Muscle layer of duodenum (tissue), 2 donors: Measurements from ENCODE around the gene GRIK4.

ENCODE experiments used
- H3K27ac ChIP-seq: one replicate; pipeline ENCODE4 v1.7.0; 2013; ENCODE audit warnings: mild to moderate bottlenecking, low read length
- H3K27me3 ChIP-seq: one replicate; pipeline ENCODE4 v1.7.0; 2013; ENCODE audit warnings: low read depth, mild to moderate bottlenecking, control low read depth, low read length
- H3K36me3 ChIP-seq, 2 donors: one replicate each; pipeline ENCODE4 v1.7.0; 2013; ENCODE audit warnings: low read length in 2 of 2, control low read depth in 1 of 2, mild to moderate bottlenecking in 1 of 2; ENCODE audit not compliant: insufficient read depth in 2 of 2, control insufficient read depth in 1 of 2
- H3K4me1 ChIP-seq, 2 donors: one replicate each; pipeline ENCODE4 v1.7.0; 2013; ENCODE audit warnings: low read length in 2 of 2, mild to moderate bottlenecking in 2 of 2, control low read depth in 1 of 2, moderate library complexity in 1 of 2; ENCODE audit not compliant: insufficient read depth in 2 of 2, control insufficient read depth in 1 of 2
- H3K4me3 ChIP-seq, 2 donors: one replicate each; pipeline ENCODE4 v1.7.0; 2013; ENCODE audit warnings: low read length in 2 of 2, low read depth in 1 of 2, mild to moderate bottlenecking in 1 of 2
- H3K9me3 ChIP-seq, 2 donors: one replicate each; pipeline ENCODE4 v1.7.0; 2013; ENCODE audit warnings: low read length in 2 of 2, control low read depth in 1 of 2, mild to moderate bottlenecking in 1 of 2; ENCODE audit not compliant: control insufficient read depth in 1 of 2
- donor health status: healthy.

Gene GRIK4

GRCh38 chr11:120652705-120653335, 141.3 kb downstream of the GRIK4 start:
- Histone ChIP-seq H3K27ac (no peak overlapping the region), H3K27me3 (no peaks in the 10 kb centered on the region), H3K4me3 (no peak overlapping the region), H3K4me1 (no peaks in the 10 kb centered on the region), H3K9me3 (no peaks in the 10 kb centered on the region), H3K36me3 (no peaks in the 10 kb centered on the region)

- Histone ChIP-seq H3K36me3 (no peaks in the 10 kb centered on the region), H3K27me3 (no peaks in the 10 kb centered on the region), H3K9me3 (no peaks in the 10 kb centered on the region), H3K4me1 (no peaks in the 10 kb centered on the region), H3K27ac (no peak overlapping the region), H3K4me3 (no peak overlapping the region)
Measured at GRCh38 chr11:120655589-120655988, 144.0 kb downstream of the GRIK4 start.

GRCh38 chr11:120657306-120658070, 145.9 kb downstream of the GRIK4 start:
- Histone ChIP-seq H3K4me1 (no peaks in the 10 kb centered on the region), H3K4me3 (no peak overlapping the region), H3K9me3 (no peaks in the 10 kb centered on the region), H3K27me3 (no peaks in the 10 kb centered on the region), H3K27ac (no peak overlapping the region), H3K36me3 (no peaks in the 10 kb centered on the region)

GRCh38 chr11:120658071-120658423, 146.5 kb downstream of the GRIK4 start:
- no peaks in the 10 kb centered on the region for H3K4me1 ChIP-seq
- no peaks in the 10 kb centered on the region for H3K9me3 ChIP-seq
- no peaks in the 10 kb centered on the region for H3K27me3 ChIP-seq
- no peak overlapping the region for H3K27ac ChIP-seq
- H3K36me3 ChIP-seq, result no peaks in the 10 kb centered on the region
- H3K4me3 ChIP-seq, result no peak overlapping the region

GRCh38 chr11:120659076-120659475, 147.5 kb downstream of the GRIK4 start:
- Histone ChIP-seq H3K36me3 (no peaks in the 10 kb centered on the region), H3K4me1 (no peaks in the 10 kb centered on the region), H3K4me3 (no peak overlapping the region), H3K9me3 (no peaks in the 10 kb centered on the region), H3K27me3 (no peaks in the 10 kb centered on the region), H3K27ac (no peak overlapping the region)

- Histone ChIP-seq H3K4me3 (no peak overlapping the region), H3K27me3 (no peaks in the 10 kb centered on the region), H3K27ac (no peak overlapping the region), H3K4me1 (no peaks in the 10 kb centered on the region), H3K36me3 (no peaks in the 10 kb centered on the region), H3K9me3 (no peaks in the 10 kb centered on the region)
Measured at GRCh38 chr11:120660024-120660565, 148.5 kb downstream of the GRIK4 start.

GRCh38 chr11:120662071-120662676, 150.6 kb downstream of the GRIK4 start:
- H3K27me3 ChIP-seq, result no peaks in the 10 kb centered on the region
- no peak overlapping the region for H3K27ac ChIP-seq
- no peaks in the 10 kb centered on the region for H3K4me1 ChIP-seq
- no peaks in the 10 kb centered on the region for H3K9me3 ChIP-seq
- no peak overlapping the region for H3K4me3 ChIP-seq
- no peaks in the 10 kb centered on the region for H3K36me3 ChIP-seq

- no peaks in the 10 kb centered on the region for H3K27me3 ChIP-seq
- no peaks in the 10 kb centered on the region for H3K36me3 ChIP-seq
- no peaks in the 10 kb centered on the region for H3K9me3 ChIP-seq
- no peak overlapping the region for H3K27ac ChIP-seq
- H3K4me3 ChIP-seq, result no peak overlapping the region
- no peaks in the 10 kb centered on the region for H3K4me1 ChIP-seq
Measured at GRCh38 chr11:120663142-120663541, 151.6 kb downstream of the GRIK4 start.

- no peaks in the 10 kb centered on the region for H3K9me3 ChIP-seq
- no peaks in the 10 kb centered on the region for H3K4me1 ChIP-seq
- H3K36me3 ChIP-seq, result no peaks in the 10 kb centered on the region
- H3K4me3 ChIP-seq, result no peak overlapping the region
- no peak overlapping the region for H3K27ac ChIP-seq
- no peaks in the 10 kb centered on the region for H3K27me3 ChIP-seq
Measured at GRCh38 chr11:120666121-120666639, 154.6 kb downstream of the GRIK4 start.

GRCh38 chr11:120667281-120667680, 155.7 kb downstream of the GRIK4 start:
- Histone ChIP-seq H3K36me3 (no peaks in the 10 kb centered on the region), H3K4me1 (no peaks in the 10 kb centered on the region), H3K27ac (no peak overlapping the region), H3K4me3 (no peak overlapping the region), H3K9me3 (no peaks in the 10 kb centered on the region), H3K27me3 (no peaks in the 10 kb centered on the region)

- Histone ChIP-seq H3K36me3 (no peaks in the 10 kb centered on the region), H3K9me3 (no peaks in the 10 kb centered on the region), H3K27ac (no peak overlapping the region), H3K4me1 (no peaks in the 10 kb centered on the region), H3K27me3 (no peaks in the 10 kb centered on the region), H3K4me3 (no peak overlapping the region)
Measured at GRCh38 chr11:120667934-120668333, 156.4 kb downstream of the GRIK4 start.
